ENCODE results near the gene FYN.

Gene FYN

GRCh38 chr6:111743862-111744692 lies 129.2 kb downstream of the FYN start:
- DNase-seq = no peak

GRCh38 chr6:111743360-111743759 lies 129.9 kb downstream of the FYN start:
- DNase-seq = no peak

GRCh38 chr6:111741177-111741952 lies 131.9 kb downstream of the FYN start:
- DNase-seq = no peak

GRCh38 chr6:111740506-111740905 lies 132.7 kb downstream of the FYN start:
- DNase-seq = no peak

- DNase-seq = no peak
Observed at GRCh38 chr6:111739257-111739696, 134.0 kb downstream of the FYN start.

GRCh38 chr6:111738631-111739030 lies 134.6 kb downstream of the FYN start:
- no peak for DNase-seq

GRCh38 chr6:111738156-111738555 lies 135.1 kb downstream of the FYN start:
- DNase-seq = no peak

GRCh38 chr6:111737065-111737521 lies 136.2 kb downstream of the FYN start:
- DNase-seq = no peak

- no peak for DNase-seq
Observed at GRCh38 chr6:111736005-111736608, 137.1 kb downstream of the FYN start.

GRCh38 chr6:111734068-111735061 lies 138.9 kb downstream of the FYN start:
- no peak for DNase-seq

GRCh38 chr6:111732390-111732789 lies 140.9 kb downstream of the FYN start:
- no peak for DNase-seq

GRCh38 chr6:111731456-111732195 lies 141.6 kb downstream of the FYN start:
- DNase-seq = no peak

GRCh38 chr6:111730864-111731263 lies 142.4 kb downstream of the FYN start:
- DNase-seq = no peak

- DNase-seq = no peak
Observed at GRCh38 chr6:111727802-111728201, 145.4 kb downstream of the FYN start.

GRCh38 chr6:111727041-111727440 lies 146.2 kb downstream of the FYN start:
- DNase-seq = no peak

GRCh38 chr6:111725446-111726112 lies 147.7 kb downstream of the FYN start:
- DNase-seq = no peak

- no peak for DNase-seq
Observed at GRCh38 chr6:111724505-111724904, 148.7 kb downstream of the FYN start.

- no peak for DNase-seq
Observed at GRCh38 chr6:111724039-111724438, 149.2 kb downstream of the FYN start.

GRCh38 chr6:111723412-111723970 lies 149.8 kb downstream of the FYN start:
- no peak for DNase-seq

GRCh38 chr6:111722179-111722731 lies 151.0 kb downstream of the FYN start:
- DNase-seq = no peak
